ENCODE data around the gene IKBKE. TPM values are rescaled to one million over a fixed set of nuclear protein-coding genes. Genes with fewer than 3 reads are reported as not detected.
A peak's percentile ranks its signal among the peaks of the same experiment; 100 is the strongest.

IKBKE gene
- polyA plus RNA-seq, 2 donors, result 9.5 to 9.9 TPM

DNA sequence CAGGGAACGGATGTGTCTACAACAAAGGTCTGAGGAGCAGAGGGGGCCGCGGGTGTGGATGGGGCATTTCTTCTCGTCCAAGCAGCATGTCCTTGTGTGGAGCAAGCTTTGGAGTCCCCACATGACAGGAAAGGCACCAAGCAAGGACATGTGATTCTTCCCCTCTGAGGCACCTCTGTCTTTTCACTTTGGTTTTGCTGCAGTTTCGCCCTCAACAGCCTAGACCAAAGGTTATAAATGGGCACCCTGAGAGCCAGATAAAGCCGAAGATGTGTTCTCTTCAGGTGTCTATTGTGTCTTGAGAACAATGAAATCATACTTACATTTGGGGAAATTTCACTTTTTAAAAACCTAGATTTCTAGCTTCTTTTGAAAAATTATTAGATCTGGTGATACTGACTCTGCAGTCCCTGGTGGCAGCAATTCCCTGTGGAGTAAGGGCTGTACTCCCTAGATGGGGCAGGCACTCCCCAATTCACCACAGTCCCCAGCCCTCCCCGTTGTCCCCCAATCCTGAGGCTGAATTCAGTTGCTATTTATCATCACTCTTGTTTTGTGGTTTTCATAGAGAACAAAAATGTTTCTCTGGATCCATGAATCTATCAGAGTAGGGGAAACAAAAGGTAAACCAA lies 28.8 kb upstream of the IKBKE start:
- peaks cover 3 to 5% of the 10 kb centered on the region in 2 donors for H3K4me1 ChIP-seq (ENCODE audit: control insufficient read depth in 2 of 2, insufficient read depth in 2 of 2, low read length in 1 of 2)
- H3K4me3 ChIP-seq (ENCODE audit: low read depth in 1 of 2, low read length in 2 of 2), result no peak overlapping the region
- H3K9me3 ChIP-seq (ENCODE audit: control insufficient read depth in 2 of 2, insufficient read depth in 1 of 2, low read depth in 1 of 2, low read length in 1 of 2), result no peaks in the 10 kb centered on the region
- H3K36me3 ChIP-seq (ENCODE audit: control insufficient read depth in 2 of 2, insufficient read depth in 2 of 2, low read length in 1 of 2), result peaks cover 0 to 33% of the 10 kb centered on the region in 2 donors
- WGBS, 2 donors, result 94% methylated on average over 7 of the region's 7 CpGs
- no peak overlapping the region for H3K27ac ChIP-seq (ENCODE audit: low read depth in 2 of 2, low read length in 1 of 2)
- H3K27me3 ChIP-seq (ENCODE audit: control insufficient read depth in 1 of 2, insufficient read depth in 2 of 2, low read length in 2 of 2), result no peaks in the 10 kb centered on the region

DNA sequence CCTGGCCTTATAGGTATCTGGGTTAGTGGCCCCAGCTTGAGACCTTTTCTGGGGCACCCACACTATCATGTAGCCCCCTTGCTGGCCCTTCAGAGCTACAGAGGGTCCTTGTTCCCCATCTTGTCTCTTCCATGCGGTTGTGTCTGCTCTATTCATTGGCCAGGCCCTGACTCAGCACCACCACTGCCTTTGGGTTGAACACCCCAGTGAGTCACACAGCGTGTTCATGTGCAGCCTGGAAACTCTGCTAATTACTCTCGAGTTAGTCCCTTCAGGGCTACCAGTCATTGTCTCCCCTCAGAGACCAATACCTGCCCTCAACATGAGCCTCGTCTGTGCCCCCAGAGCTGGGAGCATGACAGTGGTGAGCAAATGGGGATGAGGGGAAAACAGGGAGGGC lies 28.2 kb upstream of the IKBKE start:
- H3K9me3 ChIP-seq (ENCODE audit: control insufficient read depth in 2 of 2, insufficient read depth in 1 of 2, low read depth in 1 of 2, low read length in 1 of 2), result no peaks in the 10 kb centered on the region
- WGBS, 2 donors, result 76 to 88% methylated on average over 4 of the region's 4 CpGs
- peaks cover 0 to 33% of the 10 kb centered on the region in 2 donors for H3K36me3 ChIP-seq (ENCODE audit: control insufficient read depth in 2 of 2, insufficient read depth in 2 of 2, low read length in 1 of 2)
- H3K4me1 ChIP-seq (ENCODE audit: control insufficient read depth in 2 of 2, insufficient read depth in 2 of 2, low read length in 1 of 2), result peaks cover 3 to 5% of the 10 kb centered on the region in 2 donors
- no peaks in the 10 kb centered on the region for H3K27me3 ChIP-seq (ENCODE audit: control insufficient read depth in 1 of 2, insufficient read depth in 2 of 2, low read length in 2 of 2)
- no peak overlapping the region for H3K4me3 ChIP-seq (ENCODE audit: low read depth in 1 of 2, low read length in 2 of 2)
- no peak overlapping the region for H3K27ac ChIP-seq (ENCODE audit: low read depth in 2 of 2, low read length in 1 of 2)

GRCh38 chr1:206445116-206445515 lies 25.2 kb upstream of the IKBKE start:
- Histone ChIP-seq H3K27me3 (ENCODE audit: control insufficient read depth in 1 of 2, insufficient read depth in 2 of 2, low read length in 2 of 2) (no peaks in the 10 kb centered on the region), H3K4me3 (ENCODE audit: low read depth in 1 of 2, low read length in 2 of 2) (no peak overlapping the region), H3K36me3 (ENCODE audit: control insufficient read depth in 2 of 2, insufficient read depth in 2 of 2, low read length in 1 of 2) (peaks cover 0 to 25% of the 10 kb centered on the region in 2 donors), H3K27ac (ENCODE audit: low read depth in 2 of 2, low read length in 1 of 2) (peak overlapping the region in 1 of 2 donors; percentile 35), H3K9me3 (ENCODE audit: control insufficient read depth in 2 of 2, insufficient read depth in 1 of 2, low read depth in 1 of 2, low read length in 1 of 2) (no peaks in the 10 kb centered on the region), H3K4me1 (ENCODE audit: control insufficient read depth in 2 of 2, insufficient read depth in 2 of 2, low read length in 1 of 2) (peaks cover 3 to 5% of the 10 kb centered on the region in 2 donors)
- WGBS, 2 donors, result 45 to 54% methylated on average over 4 of the region's 4 CpGs

GRCh38 chr1:206445911-206446356 lies 24.3 kb upstream of the IKBKE start:
- Histone ChIP-seq H3K4me3 (ENCODE audit: low read depth in 1 of 2, low read length in 2 of 2) (no peak overlapping the region), H3K36me3 (ENCODE audit: control insufficient read depth in 2 of 2, insufficient read depth in 2 of 2, low read length in 1 of 2) (peaks cover 0 to 29% of the 10 kb centered on the region in 2 donors), H3K4me1 (ENCODE audit: control insufficient read depth in 2 of 2, insufficient read depth in 2 of 2, low read length in 1 of 2) (peaks cover 3 to 5% of the 10 kb centered on the region in 2 donors), H3K27ac (ENCODE audit: low read depth in 2 of 2, low read length in 1 of 2) (no peak overlapping the region), H3K9me3 (ENCODE audit: control insufficient read depth in 2 of 2, insufficient read depth in 1 of 2, low read depth in 1 of 2, low read length in 1 of 2) (no peaks in the 10 kb centered on the region), H3K27me3 (ENCODE audit: control insufficient read depth in 1 of 2, insufficient read depth in 2 of 2, low read length in 2 of 2) (no peaks in the 10 kb centered on the region)
- 94 to 96% methylated on average over 8 of the region's 8 CpGs for WGBS, 2 donors

- no peak overlapping the region for H3K27ac ChIP-seq (ENCODE audit: low read depth in 2 of 2, low read length in 1 of 2)
- WGBS, 2 donors, result 83 to 89% methylated on average over 11 of the region's 11 CpGs
- H3K4me1 ChIP-seq (ENCODE audit: control insufficient read depth in 2 of 2, insufficient read depth in 2 of 2, low read length in 1 of 2), result peaks cover 3 to 5% of the 10 kb centered on the region in 2 donors
- H3K4me3 ChIP-seq (ENCODE audit: low read depth in 1 of 2, low read length in 2 of 2), result no peak overlapping the region
- peaks cover 4 to 25% of the 10 kb centered on the region in 2 donors for H3K36me3 ChIP-seq (ENCODE audit: control insufficient read depth in 2 of 2, insufficient read depth in 2 of 2, low read length in 1 of 2)
- H3K27me3 ChIP-seq (ENCODE audit: control insufficient read depth in 1 of 2, insufficient read depth in 2 of 2, low read length in 2 of 2), result no peaks in the 10 kb centered on the region
- no peaks in the 10 kb centered on the region for H3K9me3 ChIP-seq (ENCODE audit: control insufficient read depth in 2 of 2, insufficient read depth in 1 of 2, low read depth in 1 of 2, low read length in 1 of 2)
Measured at GRCh38 chr1:206446688-206447421, 23.4 kb upstream of the IKBKE start.

DNA sequence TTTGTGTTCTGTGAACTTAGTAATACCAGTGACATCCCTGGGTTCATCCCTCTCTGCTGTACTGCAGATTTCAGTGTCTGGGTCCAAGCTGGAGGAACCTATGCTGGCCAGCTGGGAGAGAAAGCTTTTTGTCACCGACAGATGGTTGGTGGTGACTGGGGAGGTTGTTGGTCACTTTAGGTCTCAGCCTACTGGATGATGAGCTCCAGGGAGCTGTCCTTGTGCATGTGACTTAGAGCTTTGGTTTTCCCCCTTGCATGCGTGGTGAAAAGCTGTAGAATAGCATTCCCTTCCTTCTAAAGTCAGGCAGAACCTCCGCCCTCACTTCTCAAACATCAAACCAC lies 22.9 kb upstream of the IKBKE start:
- Histone ChIP-seq H3K4me3 (ENCODE audit: low read depth in 1 of 2, low read length in 2 of 2) (no peak overlapping the region), H3K36me3 (ENCODE audit: control insufficient read depth in 2 of 2, insufficient read depth in 2 of 2, low read length in 1 of 2) (peaks cover 4 to 25% of the 10 kb centered on the region in 2 donors), H3K27ac (ENCODE audit: low read depth in 2 of 2, low read length in 1 of 2) (no peak overlapping the region), H3K27me3 (ENCODE audit: control insufficient read depth in 1 of 2, insufficient read depth in 2 of 2, low read length in 2 of 2) (no peaks in the 10 kb centered on the region), H3K4me1 (ENCODE audit: control insufficient read depth in 2 of 2, insufficient read depth in 2 of 2, low read length in 1 of 2) (peaks cover 3 to 5% of the 10 kb centered on the region in 2 donors), H3K9me3 (ENCODE audit: control insufficient read depth in 2 of 2, insufficient read depth in 1 of 2, low read depth in 1 of 2, low read length in 1 of 2) (no peaks in the 10 kb centered on the region)
- WGBS, 2 donors, result 76 to 92% methylated on average over 3 of the region's 3 CpGs

DNA sequence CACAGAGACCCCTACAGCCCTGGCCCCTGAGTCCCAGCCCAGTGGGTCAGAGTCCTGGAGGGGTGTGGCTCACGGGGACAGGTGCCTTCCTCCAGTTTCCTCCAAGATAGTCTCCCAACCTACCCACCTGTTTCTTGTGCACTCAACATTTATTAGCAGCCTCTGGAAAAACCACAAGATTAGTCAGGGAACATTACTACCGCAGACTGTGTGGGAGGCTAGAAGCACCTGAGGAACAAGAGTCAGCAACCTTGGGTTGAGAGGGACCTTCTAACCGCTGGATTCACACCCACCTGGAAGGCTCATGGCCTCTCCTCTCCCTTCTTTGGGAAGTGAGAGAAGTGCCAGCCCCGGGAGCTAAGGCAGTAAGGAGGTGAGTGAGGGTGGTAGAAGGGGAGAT lies 22.5 kb upstream of the IKBKE start:
- Histone ChIP-seq H3K4me1 (ENCODE audit: control insufficient read depth in 2 of 2, insufficient read depth in 2 of 2, low read length in 1 of 2) (peaks cover 3 to 5% of the 10 kb centered on the region in 2 donors), H3K27me3 (ENCODE audit: control insufficient read depth in 1 of 2, insufficient read depth in 2 of 2, low read length in 2 of 2) (no peaks in the 10 kb centered on the region), H3K36me3 (ENCODE audit: control insufficient read depth in 2 of 2, insufficient read depth in 2 of 2, low read length in 1 of 2) (peaks cover 4 to 23% of the 10 kb centered on the region in 2 donors), H3K27ac (ENCODE audit: low read depth in 2 of 2, low read length in 1 of 2) (no peak overlapping the region), H3K4me3 (ENCODE audit: low read depth in 1 of 2, low read length in 2 of 2) (no peak overlapping the region), H3K9me3 (ENCODE audit: control insufficient read depth in 2 of 2, insufficient read depth in 1 of 2, low read depth in 1 of 2, low read length in 1 of 2) (no peaks in the 10 kb centered on the region)
- 83% methylated on average over 4 of the region's 4 CpGs for WGBS, 2 donors

DNA sequence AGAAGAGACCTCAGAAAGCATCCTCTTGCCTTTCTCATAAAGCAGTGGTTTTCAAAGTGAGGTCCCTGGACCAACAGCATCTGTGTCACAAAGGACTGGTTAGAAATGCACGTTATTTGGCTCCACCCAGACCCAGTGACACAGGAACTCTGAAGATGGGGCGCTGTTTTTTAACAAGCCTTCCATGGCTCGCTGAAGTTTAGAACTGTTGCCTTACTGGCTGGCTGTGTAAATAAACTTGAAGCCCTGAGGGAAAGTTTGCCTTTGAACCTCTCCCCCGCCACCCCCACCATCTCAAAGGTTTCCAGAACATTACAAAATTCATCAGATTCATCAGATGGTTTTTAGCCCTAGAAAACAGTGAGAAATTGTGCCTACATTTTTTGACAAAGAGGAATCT lies 21.8 kb upstream of the IKBKE start:
- H3K27me3 ChIP-seq (ENCODE audit: control insufficient read depth in 1 of 2, insufficient read depth in 2 of 2, low read length in 2 of 2), result no peaks in the 10 kb centered on the region
- peaks cover 9 to 28% of the 10 kb centered on the region in 2 donors for H3K36me3 ChIP-seq (ENCODE audit: control insufficient read depth in 2 of 2, insufficient read depth in 2 of 2, low read length in 1 of 2)

GRCh38 chr1:206449565-206449964 lies 20.7 kb upstream of the IKBKE start:
- WGBS, 2 donors, result 77 to 80% methylated on average over 1 of the region's 1 CpG
- Histone ChIP-seq H3K4me1 (ENCODE audit: control insufficient read depth in 2 of 2, insufficient read depth in 2 of 2, low read length in 1 of 2) (peaks cover 3 to 5% of the 10 kb centered on the region in 2 donors), H3K4me3 (ENCODE audit: low read depth in 1 of 2, low read length in 2 of 2) (no peak overlapping the region), H3K36me3 (ENCODE audit: control insufficient read depth in 2 of 2, insufficient read depth in 2 of 2, low read length in 1 of 2) (peaks cover 11 to 29% of the 10 kb centered on the region in 2 donors), H3K27ac (ENCODE audit: low read depth in 2 of 2, low read length in 1 of 2) (no peak overlapping the region), H3K27me3 (ENCODE audit: control insufficient read depth in 1 of 2, insufficient read depth in 2 of 2, low read length in 2 of 2) (no peaks in the 10 kb centered on the region), H3K9me3 (ENCODE audit: control insufficient read depth in 2 of 2, insufficient read depth in 1 of 2, low read depth in 1 of 2, low read length in 1 of 2) (no peaks in the 10 kb centered on the region)

More for the DNA sequence above, 21.8 kb upstream of the IKBKE start:
- no peak overlapping the region for H3K4me3 ChIP-seq (ENCODE audit: low read depth in 1 of 2, low read length in 2 of 2)
- H3K4me1 ChIP-seq (ENCODE audit: control insufficient read depth in 2 of 2, insufficient read depth in 2 of 2, low read length in 1 of 2), result peaks cover 3 to 5% of the 10 kb centered on the region in 2 donors
- H3K9me3 ChIP-seq (ENCODE audit: control insufficient read depth in 2 of 2, insufficient read depth in 1 of 2, low read depth in 1 of 2, low read length in 1 of 2), result no peaks in the 10 kb centered on the region
- 65 to 75% methylated on average over 4 of the region's 4 CpGs for WGBS, 2 donors
- no peak overlapping the region for H3K27ac ChIP-seq (ENCODE audit: low read depth in 2 of 2, low read length in 1 of 2)
